HCT116 (cell line): ENCODE measurements around the gene KRT222. TPM values are rescaled to one million over a fixed set of nuclear protein-coding genes. Genes with fewer than 3 reads are reported as not detected.

Experiments used
- ATAC-seq: fragments of 200-7000 bp; cut with Tn5 transposase; 2 replicates; pipeline ENCODE4 v1.9.1; 2020; ENCODE audit warnings: mild to moderate bottlenecking, moderate library complexity
- BruUV-seq: library from RNA; stranded (reverse); fragments of 400-500 nt; replicated peaks from 2 replicates; lab custom pipeline; 2021; lab: Mats Ljungman, UMichigan
- CTCF ChIA-PET: fragments of 300-600 bp; sonication (Branson Sonifier 250); formaldehyde crosslinking; loops from one replicate; lab custom pipeline; 2021; ENCODE audit warnings: antibody characterized with exemption; lab: Charles Lee
- POLR2A ChIA-PET: fragments of 300-600, 350-600 bp; sonication (Branson Sonifier 250); formaldehyde crosslinking; loops from one replicate; lab custom pipeline; 2021; ENCODE audit warnings: antibody characterized with exemption; lab: Charles Lee
- RAD21 ChIA-PET, 2 experiments: fragments of 300-600 bp; sonication (Branson Sonifier 250); formaldehyde crosslinking; loops; one replicate each; lab custom pipeline; 2023; ENCODE audit warnings: low total read pairs in 2 of 2; ENCODE audit not compliant: uncharacterized antibody in 2 of 2, unreplicated experiment in 2 of 2, low non-redundant PET in 1 of 2; lab: Charles Lee
- DNase-seq: peaks from one replicate; pipeline ENCODE4 v3.0.0-alpha.2; 2010; ENCODE audit warnings: low read depth, low spot score
- H2AFZ ChIP-seq: fragments of 200-600 bp; shearing (Covaris generic), sonication (generic); 2 replicates; pipeline ENCODE4 v1.6.1; 2017; ENCODE audit warnings: low read depth, mixed run types, mixed read lengths, antibody characterized with exemption, low read length; ENCODE audit not compliant: poor library complexity, severe bottlenecking
- H3K27ac ChIP-seq: 2 replicates; pipeline ENCODE4 v1.5.1; 2012; ENCODE audit warnings: low read depth, low read length
- H3K27me3 ChIP-seq: fragments of 200-600 bp; sonication (generic); 2 replicates; pipeline ENCODE4 v1.6.1; 2016; ENCODE audit warnings: mixed run types, low read length, mixed read lengths; ENCODE audit not compliant: insufficient read depth
- H3K36me3 ChIP-seq, 2 experiments: fragments of 200-500 bp in 1 of 2; fragments of 200-600 bp in 1 of 2; sonication (Bioruptor generic) in 1 of 2; sonication (generic) in 1 of 2; 2 replicates each; pipeline versions ENCODE4 v1.5.1 to v1.6.1; 2014 to 2016; ENCODE audit warnings: low read length in 2 of 2, inconsistent platforms in 1 of 2, mixed read lengths in 1 of 2, mixed run types in 1 of 2; ENCODE audit not compliant: insufficient read depth in 2 of 2, control insufficient read depth in 1 of 2
- H3K4me1 ChIP-seq, 2 experiments: fragments of 200-600 bp in 1 of 2; sonication (generic) in 1 of 2; 2 replicates each; pipeline versions ENCODE4 v1.5.1 to v1.6.1; 2012 to 2017; ENCODE audit warnings: low read length in 2 of 2, inconsistent platforms in 1 of 2, mild to moderate bottlenecking in 1 of 2, mixed read lengths in 1 of 2, mixed run types in 1 of 2, moderate library complexity in 1 of 2; ENCODE audit not compliant: insufficient read depth in 2 of 2, control insufficient read depth in 1 of 2
- H3K4me2 ChIP-seq: fragments of 200-600 bp; sonication (generic); 2 replicates; pipeline ENCODE4 v1.6.1; 2017; ENCODE audit warnings: mixed run types, low read length, mixed read lengths
- H3K4me3 ChIP-seq, 2 experiments: fragments of 200-600 bp in 1 of 2; sonication (generic) in 1 of 2; replicated peaks in 1 of 2; 2 replicates each; pipeline ENCODE4 v1.5.1; 2011 to 2016; ENCODE audit warnings: low read length in 2 of 2, control low read depth in 1 of 2, low read depth in 1 of 2, mild to moderate bottlenecking in 1 of 2, mixed read lengths in 1 of 2, mixed run types in 1 of 2
- H3K79me2 ChIP-seq: fragments of 200-600 bp; sonication (generic); 2 replicates; pipeline ENCODE4 v1.6.1; 2017; ENCODE audit warnings: mild to moderate bottlenecking, mixed run types, low read length, moderate library complexity, mixed read lengths; ENCODE audit not compliant: insufficient read depth
- H3K9ac ChIP-seq: fragments of 200-600 bp; sonication (generic); 2 replicates; pipeline ENCODE4 v1.6.1; 2016; ENCODE audit warnings: low read length, mixed read lengths
- H3K9me2 ChIP-seq: fragments of 200-600 bp; sonication (generic), shearing (Covaris generic); 2 replicates; pipeline ENCODE4 v1.6.1; 2017; ENCODE audit warnings: mixed run types, mild to moderate bottlenecking, moderate library complexity; ENCODE audit not compliant: insufficient read depth
- H3K9me3 ChIP-seq, 2 experiments: fragments of 200-500 bp in 1 of 2; fragments of 200-600 bp in 1 of 2; sonication (Bioruptor generic) in 1 of 2; sonication (generic) in 1 of 2; 2 replicates each; pipeline ENCODE4 v1.6.1; 2014 to 2017; ENCODE audit warnings: low read length in 2 of 2, mixed read lengths in 2 of 2, inconsistent platforms in 1 of 2, low read depth in 1 of 2, mild to moderate bottlenecking in 1 of 2, mixed run types in 1 of 2, moderate library complexity in 1 of 2; ENCODE audit not compliant: control insufficient read depth in 1 of 2, insufficient read depth in 1 of 2
- H4K20me1 ChIP-seq: fragments of 200-600 bp; sonication (generic), shearing (Covaris generic); 2 replicates; pipeline ENCODE4 v1.6.1; 2017; ENCODE audit warnings: mixed run types, mild to moderate bottlenecking, moderate library complexity; ENCODE audit not compliant: insufficient read depth
- CBX3 ChIP-seq: IDR thresholded peaks from 2 replicates; pipeline ENCODE4 v1.6.1; 2012; ENCODE audit warnings: low read depth
- FOSL1 ChIP-seq: IDR thresholded peaks from 2 replicates; pipeline ENCODE4 v1.6.1; 2012; ENCODE audit warnings: low read depth
- JUND ChIP-seq: IDR thresholded peaks from 2 replicates; pipeline ENCODE4 v1.6.1; 2012
- MAX ChIP-seq: IDR thresholded peaks from 2 replicates; pipeline ENCODE4 v1.6.1; 2012
- POLR2A ChIP-seq: IDR thresholded peaks from 2 replicates; pipeline ENCODE4 v1.7.0; 2011; ENCODE audit warnings: borderline replicate concordance; ENCODE audit not compliant: insufficient read depth, insufficient read length; ENCODE audit errors: extremely low read depth
- RAD21 ChIP-seq: IDR thresholded peaks from 2 replicates; pipeline ENCODE4 v1.6.1; 2012; ENCODE audit warnings: low read depth, mild to moderate bottlenecking
- REST ChIP-seq: IDR thresholded peaks from 2 replicates; pipeline ENCODE4 v1.6.1; 2012; ENCODE audit warnings: low read depth
- YY1 ChIP-seq: IDR thresholded peaks from 2 replicates; pipeline ENCODE4 v1.6.1; 2011; ENCODE audit warnings: low read length, low read depth, moderate library complexity, mild to moderate bottlenecking; ENCODE audit not compliant: insufficient replicate concordance; ENCODE audit errors: extremely low read depth
- intact Hi-C: fragments of 100-400 bp; cut with micrococcal nuclease; formaldehyde crosslinking; loops from 2 replicates; pipeline ENCODE4 v1.10.0; 2022
- total RNA-seq: library from RNA; stranded (reverse); gene quantifications from one replicate; pipeline ENCODE4 v1.2.1, GENCODE V29; 2021; ENCODE audit not compliant: unreplicated experiment

Gene KRT222
- total RNA-seq, 1 experiment from 2014 or later: 5.0 TPM

- ChIA-PET RAD21 (no interaction called here), CTCF (interaction anchor here (1.4 to 1.6 kb wide), 2 partner anchors 157 to 1023 kb away, joined by 3 to 4 read pairs; partner anchors contain the start of gene KRT27)
- no peak overlapping the region for H3K4me3 ChIP-seq
- no peak overlapping the region for H3K4me2 ChIP-seq
- no peak for DNase-seq
- H3K27ac ChIP-seq: no peak overlapping the region
- no peaks in the 10 kb centered on the region for H4K20me1 ChIP-seq
- no peak overlapping the region for H2AFZ ChIP-seq
- H3K27me3 ChIP-seq: no peaks in the 10 kb centered on the region
- no peak for ATAC-seq
- H3K9me3 ChIP-seq: no peaks in the 10 kb centered on the region
- intact Hi-C loops: loop anchor here (10.0 kb wide), 1 partner anchor 699 kb away; no protein-coding TSS in a partner anchor
- TF ChIP-seq FOSL1 (no peak), RAD21 (no peak), REST (no peak), POLR2A (no peak), MAX (no peak), YY1 (no peak), CBX3 (no peak), JUND (no peak)
- TF ChIP-seq, all 23 proteins: peak for 0
- BruUV-seq: no TSS peak
- H3K36me3 ChIP-seq: peaks cover 18 to 27% of the 10 kb centered on the region in 2 experiments
- POLR2A ChIA-PET: interaction anchor here (0.8 kb wide), 1 partner anchor 10 kb away, joined by 3 read pairs; no protein-coding TSS in a partner anchor
- H3K4me1 ChIP-seq: peaks cover under 1 to 2% of the 10 kb centered on the region in 2 experiments; a peak in 3 of 4 replicates
- no peaks in the 10 kb centered on the region for H3K79me2 ChIP-seq
- H3K9me2 ChIP-seq: no peaks in the 10 kb centered on the region
- no peak overlapping the region for H3K9ac ChIP-seq
Measured at GRCh38 chr17:40625311-40625710, 39.7 kb downstream of the KRT222 start.
